GF-D8 (cell line): ENCODE results near the gene GIMAP6.
"Not testable (repeated sequence)": the region's sequence is repeated elsewhere in the genome, so short reads cannot be mapped to it uniquely, and the experiment has no call there.

Source experiments
- DNase-seq: peaks from one replicate; lab custom pipeline; 2025; lab: John Stamatoyannopoulos, UW

The GIMAP6 gene

GRCh38 chr7:150631866-150632864, at the start of gene GIMAP6:
TSS of gene GIMAP6 (minus strand) at chr7:150632385. CDS start at chr7:150630142, 2,243 bp downstream.
- peak; percentile 22 for DNase-seq

- not testable (repeated sequence) for DNase-seq
These were observed 48.2 kb upstream of the GIMAP6 start for GRCh38 chr7:150680364-150680763.

- DNase-seq = not testable (repeated sequence)
These were observed 46.4 kb upstream of the GIMAP6 start for GRCh38 chr7:150678601-150679000.

- DNase-seq = not testable (repeated sequence)
These were observed 44.7 kb upstream of the GIMAP6 start for GRCh38 chr7:150676854-150677253.

- not testable (repeated sequence) for DNase-seq
These were observed 44.1 kb upstream of the GIMAP6 start for GRCh38 chr7:150676276-150676675.

- no peak for DNase-seq
These were observed 43.5 kb upstream of the GIMAP6 start for GRCh38 chr7:150675714-150676113.

- DNase-seq = not testable (repeated sequence)
These were observed 39.8 kb upstream of the GIMAP6 start for GRCh38 chr7:150671798-150672585.

GRCh38 chr7:150668977-150669376, 36.8 kb upstream of the GIMAP6 start:
- no peak for DNase-seq

- DNase-seq = no peak
These were observed 36.3 kb upstream of the GIMAP6 start for GRCh38 chr7:150668472-150668911.

- no peak for DNase-seq
These were observed 34.2 kb upstream of the GIMAP6 start for GRCh38 chr7:150666412-150666811.

GRCh38 chr7:150665896-150666295, 33.7 kb upstream of the GIMAP6 start:
- DNase-seq = no peak

- no peak for DNase-seq
These were observed 33.0 kb upstream of the GIMAP6 start for GRCh38 chr7:150665089-150665748.

- no peak for DNase-seq
These were observed 31.8 kb upstream of the GIMAP6 start for GRCh38 chr7:150663802-150664494.

- not testable (repeated sequence) for DNase-seq
These were observed 30.6 kb upstream of the GIMAP6 start for GRCh38 chr7:150662821-150663220.

GRCh38 chr7:150660939-150661613, 28.9 kb upstream of the GIMAP6 start:
- DNase-seq = no peak

GRCh38 chr7:150657526-150657925, 25.3 kb upstream of the GIMAP6 start:
- DNase-seq = no peak

GRCh38 chr7:150656047-150656446, 23.9 kb upstream of the GIMAP6 start:
- DNase-seq = no peak

- DNase-seq = no peak
These were observed 22.5 kb upstream of the GIMAP6 start for GRCh38 chr7:150654692-150655091.

GRCh38 chr7:150649080-150649385, 16.8 kb upstream of the GIMAP6 start:
- no peak for DNase-seq

GRCh38 chr7:150648353-150649079, 16.3 kb upstream of the GIMAP6 start:
- DNase-seq = no peak
